Fibroblast of lung (primary cell): Measurements from ENCODE around the gene ZBTB7C. TPM values are rescaled to one million over a fixed set of nuclear protein-coding genes. Genes with fewer than 3 reads are reported as not detected.

Source experiments
- DNase-seq, 2 donors: peaks; one replicate each; pipeline versions ENCODE4 v3.0.0 to v3.0.0-alpha.2; 2010; ENCODE audit warnings: low read depth in 2 of 2
- H2AFZ ChIP-seq: 2 replicates; pipeline ENCODE4 v1.5.1; 2012; ENCODE audit warnings: low read length, control low read depth, inconsistent platforms
- H3K27ac ChIP-seq: 2 replicates; pipeline ENCODE4 v1.5.1; 2011; ENCODE audit warnings: low read length, control low read depth; ENCODE audit not compliant: insufficient read depth
- H3K27me3 ChIP-seq: 2 replicates; pipeline ENCODE4 v1.5.1; 2011; ENCODE audit warnings: mild to moderate bottlenecking, low read length; ENCODE audit not compliant: control insufficient read depth, insufficient read depth
- H3K36me3 ChIP-seq: 2 replicates; pipeline ENCODE4 v1.5.1; 2011; ENCODE audit warnings: low read length; ENCODE audit not compliant: control insufficient read depth, insufficient read depth
- H3K4me1 ChIP-seq: 2 replicates; pipeline ENCODE4 v1.5.1; 2011; ENCODE audit warnings: low read length; ENCODE audit not compliant: control insufficient read depth, insufficient read depth; ENCODE audit errors: extremely low read depth
- H3K4me2 ChIP-seq: 2 replicates; pipeline ENCODE4 v1.5.1; 2011; ENCODE audit warnings: low read length, control low read depth; ENCODE audit not compliant: insufficient read depth; ENCODE audit errors: extremely low read depth
- H3K4me3 ChIP-seq, 4 experiments: fragments of 200-600 bp in 1 of 4; sonication (generic) in 1 of 4; replicated peaks in 1 of 4; 2 replicates each; pipeline ENCODE4 v1.5.1; 2011 to 2016; ENCODE audit warnings: low read length in 4 of 4, low read depth in 3 of 4, mild to moderate bottlenecking in 3 of 4, control low read depth in 2 of 4, inconsistent platforms in 1 of 4, mixed read lengths in 1 of 4; ENCODE audit not compliant: insufficient read depth in 1 of 4; ENCODE audit errors: control extremely low read depth in 1 of 4
- H3K79me2 ChIP-seq: 2 replicates; pipeline ENCODE4 v1.5.1; 2012; ENCODE audit warnings: mild to moderate bottlenecking, low read length, inconsistent platforms; ENCODE audit not compliant: control insufficient read depth, insufficient read depth
- H3K9ac ChIP-seq: 2 replicates; pipeline ENCODE4 v1.5.1; 2011; ENCODE audit warnings: mild to moderate bottlenecking, low read length, control low read depth; ENCODE audit not compliant: insufficient read depth
- H3K9me3 ChIP-seq: 2 replicates; pipeline ENCODE4 v1.5.1; 2012; ENCODE audit warnings: low read depth, low read length; ENCODE audit not compliant: control insufficient read depth, insufficient read depth
- H4K20me1 ChIP-seq: 2 replicates; pipeline ENCODE4 v1.5.1; 2011; ENCODE audit warnings: low read length; ENCODE audit not compliant: control insufficient read depth, insufficient read depth; ENCODE audit errors: extremely low read depth
- CTCF ChIP-seq, 2 donors: IDR thresholded peaks in 1 of 2; conservative IDR thresholded peaks in 1 of 2; 1 replicate in 1 of 2; 2 replicates in 1 of 2; pipeline ENCODE4 v1.5.1; 2011 to 2012; ENCODE audit warnings: low read length in 2 of 2, control low read depth in 1 of 2, inconsistent platforms in 1 of 2, low read depth in 1 of 2, mild to moderate bottlenecking in 1 of 2
- EZH2 ChIP-seq: IDR thresholded peaks from 2 replicates; pipeline ENCODE4 v1.5.1; 2012; ENCODE audit warnings: low read length, control low read depth, mild to moderate bottlenecking; ENCODE audit errors: missing control alignments
- polyA plus RNA-seq, 2 donors: library from polyadenylated mRNA; depleted of rRNA in 1 of 2; stranded (reverse) in 1 of 2; unstranded in 1 of 2; fragments of >200 nt; gene quantifications; 2 replicates each; pipeline ENCODE4 v1.2.1, GENCODE V29; 2011 to 2012; ENCODE audit warnings: missing spikeins in 1 of 2
- total RNA-seq: library from RNA; depleted of rRNA; stranded (reverse); fragments of >200 nt; gene quantifications from 2 replicates; pipeline ENCODE4 v1.2.1, GENCODE V29; 2014

The ZBTB7C gene
- total and polyA plus RNA-seq, 2 donors (not counting 1 experiment from before 2014, with no cell fraction given): 0.19 to 0.33 TPM

GRCh38 chr18:48317781-48318381 is 91.3 kb downstream of the ZBTB7C start:
- DNase-seq: no peak
- Histone ChIP-seq H3K9ac (no peak overlapping the region), H4K20me1 (no peaks in the 10 kb centered on the region), H2AFZ (no peak overlapping the region), H3K9me3 (no peaks in the 10 kb centered on the region), H3K4me3 (no peak overlapping the region), H3K4me1 (no peaks in the 10 kb centered on the region), H3K27me3 (no peaks in the 10 kb centered on the region), H3K36me3 (no peaks in the 10 kb centered on the region), H3K4me2 (no peak overlapping the region), H3K79me2 (no peaks in the 10 kb centered on the region), H3K27ac (no peak overlapping the region)
- TF ChIP-seq EZH2 (no peak), CTCF (conservative IDR thresholded peaks at IDR 0.05 in 1 of 2, IDR thresholded peaks at IDR 0.05 in 1 of 2; ENCODE audit: low read depth in 1 of 2, low read length in 2 of 2) (peak in 1 of 2 donors; percentile 12)

- Histone ChIP-seq H3K79me2 (no peaks in the 10 kb centered on the region), H3K4me3 (no peak overlapping the region), H4K20me1 (no peaks in the 10 kb centered on the region), H3K9me3 (no peaks in the 10 kb centered on the region), H3K9ac (no peak overlapping the region), H3K4me2 (no peak overlapping the region), H2AFZ (no peak overlapping the region), H3K4me1 (no peaks in the 10 kb centered on the region), H3K27me3 (no peaks in the 10 kb centered on the region), H3K36me3 (no peaks in the 10 kb centered on the region), H3K27ac (no peak overlapping the region)
- DNase-seq: no peak
- TF ChIP-seq EZH2: no peak
- no peak for TF ChIP-seq CTCF (conservative IDR thresholded peaks at IDR 0.05 in 1 of 2, IDR thresholded peaks at IDR 0.05 in 1 of 2; ENCODE audit: low read depth in 1 of 2, low read length in 2 of 2)
Observed at GRCh38 chr18:48316177-48316576, 93.0 kb downstream of the ZBTB7C start.

DNA sequence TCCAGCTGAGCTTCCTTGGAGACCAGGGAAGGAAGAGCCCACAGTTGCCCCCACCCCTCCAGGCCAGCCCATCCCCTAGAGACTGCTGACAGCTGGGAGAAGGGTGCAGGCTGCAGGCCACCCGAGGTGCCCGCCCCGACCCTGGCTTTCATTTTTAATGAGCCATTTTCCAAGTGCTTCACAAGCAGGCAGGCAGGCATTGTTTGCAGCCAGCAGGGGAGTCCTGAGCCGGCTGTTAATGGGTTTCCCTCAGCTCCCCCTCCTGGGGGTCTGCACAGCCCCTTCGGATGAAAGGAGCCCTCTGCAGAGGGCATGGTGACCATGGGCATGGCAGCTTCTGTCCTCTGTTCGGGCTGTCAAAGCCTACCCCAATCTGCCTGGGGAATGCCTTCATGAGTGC is 94.5 kb downstream of the ZBTB7C start:
- DNase-seq: no peak
- H2AFZ ChIP-seq: no peak overlapping the region
- H3K27me3 ChIP-seq: no peaks in the 10 kb centered on the region

More for the DNA sequence above, 94.5 kb downstream of the ZBTB7C start:
- Histone ChIP-seq H3K36me3 (no peaks in the 10 kb centered on the region), H3K79me2 (no peaks in the 10 kb centered on the region), H4K20me1 (no peaks in the 10 kb centered on the region), H3K4me1 (no peaks in the 10 kb centered on the region), H3K4me2 (no peak overlapping the region), H3K4me3 (no peak overlapping the region), H3K9ac (no peak overlapping the region), H3K27ac (no peak overlapping the region), H3K9me3 (no peaks in the 10 kb centered on the region)
- TF ChIP-seq CTCF (conservative IDR thresholded peaks at IDR 0.05 in 1 of 2, IDR thresholded peaks at IDR 0.05 in 1 of 2; ENCODE audit: low read depth in 1 of 2, low read length in 2 of 2) (no peak), EZH2 (no peak)
